OCI-LY1 (cell line): ENCODE data around the gene SMIM30.

ENCODE experiments used
- CTCF ChIP-seq: fragments of 200-600 bp; sonication (generic), shearing (Covaris generic); IDR thresholded peaks from 2 replicates; pipeline ENCODE4 v1.5.1; 2017; ENCODE audit warnings: mild to moderate bottlenecking, antibody characterized with exemption, low read length, moderate library complexity, mixed read lengths
- EZH2 ChIP-seq: fragments of 200-600 bp; sonication (generic), shearing (Covaris generic); IDR thresholded peaks from 2 replicates; pipeline ENCODE4 v1.8.0; 2017; ENCODE audit warnings: borderline replicate concordance, mixed run types, mild to moderate bottlenecking, antibody characterized with exemption, low read length, moderate library complexity, mixed read lengths

- TF ChIP-seq CTCF (no peak), EZH2 (no peak)
Observed at GRCh38 chr7:113140956-113141355, 22.6 kb upstream of the SMIM30 start.
